GM19455 (cell line): ENCODE data around the gene PHF1.

Experiments
- ATAC-seq: cut with Tn5 transposase; IDR thresholded peaks from one replicate; pipeline ENCODE4 v1.9.1; 2021; ENCODE audit not compliant: unreplicated experiment

PHF1 gene

DNA sequence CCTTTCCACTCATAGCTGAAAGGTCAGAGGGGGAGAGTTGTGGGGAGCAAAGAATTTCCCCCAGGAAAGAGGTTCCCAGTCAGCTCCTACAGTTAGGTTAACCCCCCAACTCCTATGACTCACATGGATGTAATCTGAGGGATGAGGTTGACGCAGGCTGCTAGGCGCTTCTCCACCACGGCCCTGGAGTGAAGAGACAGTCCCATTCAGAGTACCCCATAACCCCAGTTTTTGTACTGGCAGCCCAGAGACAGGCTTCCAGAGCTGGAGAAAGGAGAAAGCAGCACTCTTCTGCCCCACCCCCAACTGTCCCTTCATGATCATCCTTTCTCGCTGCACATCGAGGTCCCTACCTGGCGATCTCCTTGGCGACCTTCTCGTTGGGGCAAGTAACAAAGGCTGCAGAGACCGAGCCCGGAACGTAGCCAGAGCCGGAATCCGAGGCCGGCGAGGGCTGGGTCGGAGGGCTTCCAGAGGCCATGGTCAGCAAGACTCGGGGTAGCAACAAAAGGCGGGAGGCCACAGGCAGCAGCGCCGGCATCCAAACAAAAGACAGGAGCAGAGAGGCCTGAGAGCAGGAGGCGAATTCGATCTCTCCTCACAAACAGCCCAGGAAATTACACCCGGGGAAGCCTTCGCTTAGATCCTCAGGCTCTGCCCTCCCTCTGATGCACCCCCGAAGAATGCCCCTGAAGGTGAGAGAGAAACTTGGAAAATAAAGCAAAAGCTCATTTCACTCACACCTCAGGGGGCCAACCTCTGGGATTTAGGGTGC lies 6.5 kb downstream of the PHF1 start:
- no peak for ATAC-seq

DNA sequence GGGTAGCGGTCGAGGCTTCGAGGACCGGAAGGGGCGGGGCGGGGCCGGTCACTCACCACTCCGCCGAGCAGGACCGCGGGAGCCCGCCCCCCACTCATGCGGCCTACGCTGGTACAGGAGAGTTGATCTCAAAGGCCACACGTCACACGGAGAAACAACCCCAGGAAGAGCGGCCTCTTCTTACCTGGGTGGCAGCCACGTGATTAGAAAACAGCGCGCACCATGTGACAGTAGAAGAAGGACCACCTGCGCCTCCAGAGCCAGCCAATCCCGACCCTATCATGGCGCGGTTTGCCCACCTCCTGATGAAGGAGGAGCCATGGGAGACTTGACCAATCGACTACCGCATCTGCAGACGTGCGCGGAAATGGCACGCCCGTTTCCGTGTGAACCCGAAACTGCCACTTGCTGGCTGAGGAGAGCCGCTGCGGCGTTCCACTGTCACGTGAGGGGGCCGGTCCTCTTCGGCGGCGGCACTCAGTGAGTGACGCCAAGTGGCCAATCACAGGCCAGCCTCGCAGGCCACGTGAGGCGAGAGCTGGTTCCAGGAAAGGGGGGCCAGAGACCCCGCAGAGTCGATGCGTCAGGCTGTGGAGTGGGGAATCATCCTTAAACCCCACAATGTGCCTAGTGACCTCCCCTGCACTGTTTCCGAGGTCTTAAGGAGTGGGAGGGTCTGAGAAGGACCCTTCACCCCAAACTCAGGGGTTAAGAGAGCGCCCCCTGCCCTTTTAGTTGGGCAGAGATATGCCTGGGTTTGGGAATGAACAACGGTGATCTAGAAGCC lies 7.3 kb downstream of the PHF1 start, which contains the start of gene CUTA:
CUTA (minus strand) TSS at position 205 of the 787 bp plus-strand sequence; CDS start at position 98, 107 bp downstream.
- peak; percentile 79 for ATAC-seq

- ATAC-seq = no peak
Observed at GRCh38 chr6:33418690-33419291, 8.0 kb downstream of the PHF1 start.

GRCh38 chr6:33419580-33420490 lies 9.0 kb downstream of the PHF1 start, which contains the start of gene SYNGAP1:
Gene SYNGAP1, plus strand, starts transcription at chr6:33420065. Its CDS starts 200 bp downstream, at chr6:33420265.
- ATAC-seq = no peak

- no peak for ATAC-seq
Observed at GRCh38 chr6:33420491-33421343, 9.9 kb downstream of the PHF1 start.

GRCh38 chr6:33421344-33421643 lies 10.5 kb downstream of the PHF1 start:
- ATAC-seq = no peak

DNA sequence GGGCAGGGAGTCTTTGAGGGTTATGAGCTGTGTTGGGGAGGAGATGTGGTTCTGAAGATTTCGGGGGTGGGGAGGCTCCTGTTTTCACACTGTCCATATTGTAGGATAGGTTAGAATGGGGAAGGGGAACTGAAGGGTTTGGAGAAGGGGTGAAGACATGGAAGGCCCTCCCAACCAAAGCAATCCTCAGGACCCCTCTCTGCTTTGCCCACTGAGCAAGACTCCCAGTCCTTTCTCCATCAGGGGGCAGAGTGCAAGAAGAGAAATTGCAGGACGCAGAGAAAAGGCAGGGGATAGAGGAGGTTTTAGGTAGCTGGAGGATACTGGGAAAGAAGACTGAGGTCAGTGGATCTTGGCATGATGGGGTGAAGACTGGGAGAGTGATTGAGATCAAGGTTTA lies 13.0 kb downstream of the PHF1 start:
- ATAC-seq = no peak

DNA sequence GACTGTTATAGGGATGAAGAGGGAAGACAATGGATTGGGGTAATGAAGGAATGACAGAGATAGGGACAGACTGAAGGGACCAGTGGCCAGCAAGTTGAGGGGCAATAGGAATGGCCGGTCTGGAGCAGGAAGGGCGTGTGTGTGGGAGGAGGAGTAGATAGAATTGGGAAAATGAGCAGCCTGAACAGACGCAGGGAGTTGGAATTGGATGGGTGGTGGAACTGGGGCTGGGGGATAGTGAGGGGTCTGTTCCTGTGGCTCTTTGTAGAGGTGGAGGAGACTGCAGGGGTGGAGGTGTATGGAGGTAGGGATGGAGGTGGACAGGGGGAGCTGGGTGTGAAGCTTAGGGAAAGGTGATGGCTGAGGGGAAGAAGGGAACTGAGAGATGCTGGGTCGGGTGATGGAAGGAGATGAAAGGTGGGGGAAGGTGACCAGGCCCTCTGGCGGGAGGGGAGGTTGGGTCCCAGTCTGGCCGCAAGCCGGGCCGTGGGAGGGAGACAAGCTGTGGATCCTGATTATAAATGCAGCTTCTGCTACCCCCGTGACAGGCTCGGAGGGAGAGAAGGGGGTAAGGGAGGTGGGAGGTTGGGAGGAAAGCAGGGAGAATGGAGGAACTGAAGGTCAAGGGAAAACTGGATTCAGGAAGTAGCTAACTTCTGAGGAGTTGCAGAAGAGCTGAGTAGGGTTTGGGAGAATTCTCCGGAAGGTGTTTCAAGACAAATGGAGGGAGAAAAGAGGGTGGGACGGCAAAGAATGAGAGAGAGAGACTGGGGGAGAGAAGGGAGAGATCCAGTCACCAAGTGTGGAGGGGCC lies 14.2 kb downstream of the PHF1 start:
- no peak for ATAC-seq

GRCh38 chr6:33425668-33426577 lies 15.1 kb downstream of the PHF1 start:
- no peak for ATAC-seq

GRCh38 chr6:33426590-33427511 lies 16.0 kb downstream of the PHF1 start:
- no peak for ATAC-seq

- ATAC-seq = no peak
Observed at GRCh38 chr6:33427585-33428223, 16.9 kb downstream of the PHF1 start.

DNA sequence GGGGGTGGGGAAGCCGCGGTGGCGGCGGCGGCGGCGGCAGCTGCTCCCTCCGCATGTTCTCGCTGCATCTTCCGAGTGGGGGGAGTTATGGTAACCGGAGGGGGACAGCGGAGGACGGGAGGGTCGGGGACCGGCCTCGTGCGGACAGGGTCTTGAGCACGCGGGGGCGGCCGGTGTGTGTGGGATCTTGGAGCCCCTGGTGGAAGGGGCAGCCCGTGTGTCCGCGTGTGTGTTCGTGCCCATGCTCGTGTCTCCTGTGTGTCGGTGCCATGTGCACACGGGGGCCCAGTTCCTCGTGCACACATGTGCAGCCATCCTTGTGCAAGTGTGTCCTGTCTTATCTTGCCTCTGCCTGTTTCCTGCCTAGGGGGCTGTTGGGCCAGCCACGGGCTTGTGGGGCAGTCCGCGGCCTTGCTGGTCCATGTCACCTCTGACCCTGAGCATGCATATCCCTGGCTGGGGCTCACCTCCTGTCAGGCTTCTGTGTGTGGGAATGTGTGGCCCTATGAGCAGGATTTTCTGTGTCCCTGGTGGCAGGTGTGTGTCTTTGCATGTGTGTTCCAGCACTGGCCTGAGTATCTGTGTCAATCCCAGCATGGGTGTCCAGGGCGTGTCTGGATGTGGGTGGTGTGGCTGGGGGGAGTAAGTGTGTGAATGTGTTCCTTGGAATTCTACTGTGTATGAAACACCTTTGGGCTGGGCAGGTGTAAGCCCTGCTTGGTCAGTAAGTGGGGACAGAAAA lies 17.6 kb downstream of the PHF1 start:
- no peak for ATAC-seq

DNA sequence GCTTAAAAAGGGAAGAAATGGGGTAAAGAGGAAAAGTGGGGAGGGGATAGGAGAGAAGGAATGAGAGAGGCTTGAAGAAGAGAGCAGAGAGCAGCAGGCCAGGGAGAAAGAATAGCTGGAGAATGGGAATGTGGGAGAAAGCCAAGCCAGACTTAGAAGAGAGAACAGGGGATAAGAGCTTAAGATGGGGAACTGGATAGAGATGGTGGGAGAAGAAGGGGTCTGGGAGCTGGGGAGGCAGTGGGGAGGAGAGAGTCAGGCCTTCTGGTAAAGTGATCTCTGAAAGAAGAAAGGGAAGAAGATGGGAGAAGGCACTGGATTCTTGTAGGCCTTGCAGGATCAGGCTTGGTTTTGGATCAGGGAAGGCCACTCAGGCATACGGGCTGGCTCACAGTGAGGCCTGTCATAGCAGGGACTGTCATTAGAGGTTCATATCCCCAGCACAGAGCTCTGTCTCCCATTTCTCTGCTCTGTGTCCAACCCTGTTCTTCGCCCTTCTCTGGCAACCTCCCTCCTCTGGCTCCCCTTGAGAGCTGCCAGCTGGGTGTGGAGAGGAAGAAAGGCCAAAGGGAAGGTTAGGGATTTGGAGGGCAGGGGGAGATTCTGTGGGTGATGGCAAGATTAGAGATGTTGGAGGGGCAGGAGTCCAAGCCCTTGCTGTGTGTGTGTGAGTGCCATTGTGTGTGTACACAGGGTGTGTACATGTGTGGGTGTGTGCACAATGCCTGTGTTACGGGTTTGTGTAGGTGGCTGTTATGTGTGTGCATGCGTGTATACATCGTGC lies 18.3 kb downstream of the PHF1 start:
- ATAC-seq = no peak

- ATAC-seq = no peak
Observed at GRCh38 chr6:33429750-33430052, 18.9 kb downstream of the PHF1 start.

GRCh38 chr6:33430334-33430733 lies 19.5 kb downstream of the PHF1 start:
- no peak for ATAC-seq
